ENCODE data around the gene B4GALT3. TPM values are rescaled to one million over a fixed set of nuclear protein-coding genes. Genes with fewer than 3 reads are reported as not detected.

The B4GALT3 gene
- total and polyA plus RNA-seq, 12 donors, result 21.9 to 38.8 (median 29.8) TPM

DNA sequence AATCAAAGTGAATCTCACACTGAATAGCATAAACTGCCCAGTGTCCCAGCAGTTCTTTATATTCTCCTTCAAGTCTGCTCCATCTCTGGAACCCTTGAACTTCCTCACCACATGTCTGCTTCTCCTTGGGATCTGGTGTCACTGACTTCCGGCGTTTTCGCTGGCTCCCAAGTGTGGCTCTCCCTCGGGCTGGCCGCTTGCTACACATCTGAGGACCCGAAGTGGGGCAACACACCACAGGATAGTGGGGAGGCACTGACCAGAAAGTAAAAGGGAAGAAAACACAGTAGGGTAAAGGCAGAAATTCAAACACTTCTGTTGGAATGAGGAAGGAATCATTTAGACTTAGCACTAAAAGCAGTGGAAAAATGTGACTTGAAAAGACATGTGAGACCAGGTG is 54.3 kb downstream of the B4GALT3 start:
- H3K4me1 ChIP-seq (replicated peaks in 1 of 2), result peaks cover 20 to 42% of the 10 kb centered on the region in 2 donors
- H3K27ac ChIP-seq, result no peak overlapping the region
- 79 to 88% (median 86%) methylated on average over 6 of the region's 6 CpGs for WGBS, 4 donors
- DNase-seq, result no peak
- intact Hi-C loops (cut with DNase I), result no loop called here
- no peak overlapping the region for H3K4me3 ChIP-seq
- no peaks in the 10 kb centered on the region for H3K9me3 ChIP-seq (replicated peaks in 1 of 3)
- peaks cover 0 to 66% of the 10 kb centered on the region in 2 donors for H3K36me3 ChIP-seq (replicated peaks in 1 of 2)
- no peak for TF ChIP-seq POLR2A (IDR thresholded peaks at IDR 0.05)
- TF ChIP-seq, protein P1, sequence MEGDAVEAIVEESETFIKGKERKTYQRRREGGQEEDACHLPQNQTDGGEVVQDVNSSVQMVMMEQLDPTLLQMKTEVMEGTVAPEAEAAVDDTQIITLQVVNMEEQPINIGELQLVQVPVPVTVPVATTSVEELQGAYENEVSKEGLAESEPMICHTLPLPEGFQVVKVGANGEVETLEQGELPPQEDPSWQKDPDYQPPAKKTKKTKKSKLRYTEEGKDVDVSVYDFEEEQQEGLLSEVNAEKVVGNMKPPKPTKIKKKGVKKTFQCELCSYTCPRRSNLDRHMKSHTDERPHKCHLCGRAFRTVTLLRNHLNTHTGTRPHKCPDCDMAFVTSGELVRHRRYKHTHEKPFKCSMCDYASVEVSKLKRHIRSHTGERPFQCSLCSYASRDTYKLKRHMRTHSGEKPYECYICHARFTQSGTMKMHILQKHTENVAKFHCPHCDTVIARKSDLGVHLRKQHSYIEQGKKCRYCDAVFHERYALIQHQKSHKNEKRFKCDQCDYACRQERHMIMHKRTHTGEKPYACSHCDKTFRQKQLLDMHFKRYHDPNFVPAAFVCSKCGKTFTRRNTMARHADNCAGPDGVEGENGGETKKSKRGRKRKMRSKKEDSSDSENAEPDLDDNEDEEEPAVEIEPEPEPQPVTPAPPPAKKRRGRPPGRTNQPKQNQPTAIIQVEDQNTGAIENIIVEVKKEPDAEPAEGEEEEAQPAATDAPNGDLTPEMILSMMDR (IDR thresholded peaks at IDR 0.05), result no peak
- no peaks in the 10 kb centered on the region for H3K27me3 ChIP-seq

DNA sequence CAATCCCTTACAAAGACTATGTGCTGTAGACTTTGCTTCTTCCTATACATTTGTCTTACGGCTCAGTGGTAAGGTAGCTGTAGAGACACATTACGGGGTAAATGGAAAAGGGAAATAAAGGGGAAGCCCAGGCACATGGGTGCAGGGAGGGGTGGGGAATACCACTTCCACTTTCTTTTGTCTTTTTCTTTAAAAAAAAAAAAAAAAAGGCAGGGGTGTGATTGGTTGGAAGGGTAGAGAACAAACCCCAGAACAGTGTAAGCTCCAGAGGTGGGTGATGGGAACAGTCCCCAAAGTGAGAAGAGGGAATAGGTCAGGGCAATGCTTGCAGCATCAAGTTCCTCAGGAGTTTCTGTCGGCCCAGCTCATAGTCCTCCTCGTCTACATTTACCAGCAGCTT is 55.5 kb downstream of the B4GALT3 start:
- Histone ChIP-seq H3K4me3 (no peak overlapping the region), H3K27me3 (no peaks in the 10 kb centered on the region), H3K36me3 (replicated peaks in 1 of 2) (peaks cover 0 to 61% of the 10 kb centered on the region in 2 donors), H3K27ac (no peak overlapping the region), H3K9me3 (replicated peaks in 1 of 3) (no peaks in the 10 kb centered on the region), H3K4me1 (replicated peaks in 1 of 2) (peaks cover 23 to 38% of the 10 kb centered on the region in 2 donors)
- TF ChIP-seq POLR2A (IDR thresholded peaks at IDR 0.05), result no peak
- TF ChIP-seq, protein P1 (IDR thresholded peaks at IDR 0.05), result no peak
- peak in 1 of 7 donors; percentile 22 for DNase-seq
- intact Hi-C loops (cut with DNase I), result no loop called here
- WGBS, 4 donors, result 70 to 83% (median 76%) methylated on average over 4 of the region's 4 CpGs

Small RNA genes within 50 kb of the gene (microRNA-seq; reads per million reads assigned to microRNA genes)
- gene MIR5187, result 0 to 2.3 (median 1.1) reads per million in 3 donors

Small RNA genes within 50 kb of the gene (small RNA-seq; reads per million reads assigned to genes)
- gene RF01225, result 0 reads per million in 2 donors

Other genes with a start within 250 kb of the B4GALT3 start
- 1 to 10 TPM in 2 of 9 donors, not detected in 7; 1.1 to 3.1 TPM for gene ITLN2, start 222.7 kb downstream of the B4GALT3 start, total RNA-seq
- under 1 TPM in 1 of 3 donors, not detected in 2; 0.32 TPM for gene ITLN2, start 222.7 kb downstream of the B4GALT3 start, polyA plus RNA-seq
- 10 to 100 TPM; 32.1 to 99.1 (median 60.6) TPM for gene F11R, start 156.4 kb downstream of the B4GALT3 start, total RNA-seq
- 10 to 100 TPM; 19.3 to 83.0 (median 22.9) TPM for gene F11R, start 156.4 kb downstream of the B4GALT3 start, polyA plus RNA-seq
- 100 to 1,000 TPM in 3 of 9 donors, 10 to 100 TPM in 6; 46.3 to 280 (median 86.7) TPM for gene TSTD1, start 138.5 kb downstream of the B4GALT3 start, total RNA-seq
- gene TSTD1, start 138.5 kb downstream of the B4GALT3 start, polyA plus RNA-seq, result 100 to 1,000 TPM in 2 of 3 donors, 10 to 100 TPM in 1; 57.8 to 153 (median 109) TPM
- 10 to 100 TPM; 41.3 to 82.9 (median 63.7) TPM for gene USF1, start 131.5 kb downstream of the B4GALT3 start, total RNA-seq
- 100 to 1,000 TPM in 2 of 3 donors, 10 to 100 TPM in 1; 48.0 to 153 (median 144) TPM for gene USF1, start 131.5 kb downstream of the B4GALT3 start, polyA plus RNA-seq
- 10 to 100 TPM in 5 of 9 donors, 1 to 10 TPM in 3, under 1 TPM in 1; 0.89 to 15.7 (median 10.1) TPM for gene ARHGAP30, start 107.6 kb downstream of the B4GALT3 start, total RNA-seq
- gene ARHGAP30, start 107.6 kb downstream of the B4GALT3 start, polyA plus RNA-seq, result 10 to 100 TPM in 1 of 3 donors, 1 to 10 TPM in 2; 3.7 to 17.5 (median 4.5) TPM
- under 1 TPM in 1 of 9 donors, not detected in 8; 0.06 TPM for gene NECTIN4, start 87.9 kb downstream of the B4GALT3 start, total RNA-seq
- gene NECTIN4, start 87.9 kb downstream of the B4GALT3 start, polyA plus RNA-seq, result under 1 TPM in 1 of 3 donors, not detected in 2; 0.10 TPM
- gene KLHDC9, start 79.1 kb downstream of the B4GALT3 start, total RNA-seq, result 10 to 100 TPM in 7 of 9 donors, 1 to 10 TPM in 2; 5.2 to 28.1 (median 19.4) TPM
- 10 to 100 TPM in 2 of 3 donors, 1 to 10 TPM in 1; 5.5 to 25.4 (median 24.4) TPM for gene KLHDC9, start 79.1 kb downstream of the B4GALT3 start, polyA plus RNA-seq
- 100 to 1,000 TPM in 1 of 9 donors, 10 to 100 TPM in 8; 33.6 to 103 (median 52.4) TPM for gene PFDN2, start 59.5 kb downstream of the B4GALT3 start, total RNA-seq
- 100 to 1,000 TPM in 2 of 3 donors, 10 to 100 TPM in 1; 85.9 to 452 (median 363) TPM for gene PFDN2, start 59.5 kb downstream of the B4GALT3 start, polyA plus RNA-seq
- 100 to 1,000 TPM in 6 of 9 donors, 10 to 100 TPM in 3; 77.1 to 122 (median 106) TPM for gene NIT1, start 59.4 kb downstream of the B4GALT3 start, total RNA-seq
- 100 to 1,000 TPM in 1 of 3 donors, 10 to 100 TPM in 2; 72.2 to 147 (median 88.6) TPM for gene NIT1, start 59.4 kb downstream of the B4GALT3 start, polyA plus RNA-seq
- 10 to 100 TPM; 22.0 to 38.2 (median 31.5) TPM for gene DEDD, start 44.8 kb downstream of the B4GALT3 start, total RNA-seq
- gene DEDD, start 44.8 kb downstream of the B4GALT3 start, polyA plus RNA-seq, result 10 to 100 TPM; 30.9 to 35.0 (median 33.1) TPM
- gene UFC1, start 23.5 kb downstream of the B4GALT3 start, total RNA-seq, result 100 to 1,000 TPM in 6 of 9 donors, 10 to 100 TPM in 3; 59.0 to 127 (median 106) TPM
- gene UFC1, start 23.5 kb downstream of the B4GALT3 start, polyA plus RNA-seq, result 100 to 1,000 TPM; 121 to 166 (median 126) TPM
- gene USP21, start 18.0 kb downstream of the B4GALT3 start, total RNA-seq, result 10 to 100 TPM; 12.0 to 44.0 (median 27.5) TPM
- 10 to 100 TPM; 19.3 to 44.9 (median 41.5) TPM for gene USP21, start 18.0 kb downstream of the B4GALT3 start, polyA plus RNA-seq
- gene PPOX, start 11.1 kb downstream of the B4GALT3 start, total RNA-seq, result 10 to 100 TPM; 19.4 to 56.2 (median 36.1) TPM
- gene PPOX, start 11.1 kb downstream of the B4GALT3 start, polyA plus RNA-seq, result 100 to 1,000 TPM in 2 of 3 donors, 10 to 100 TPM in 1; 13.2 to 268 (median 150) TPM
- 10 to 100 TPM in 6 of 9 donors, 1 to 10 TPM in 2, under 1 TPM in 1; 0.67 to 29.2 (median 10.3) TPM for gene ADAMTS4, start 21.5 kb upstream of the B4GALT3 start, total RNA-seq
- gene ADAMTS4, start 21.5 kb upstream of the B4GALT3 start, polyA plus RNA-seq, result 10 to 100 TPM in 1 of 3 donors, 1 to 10 TPM in 2; 1.7 to 16.1 (median 9.3) TPM
- gene NDUFS2, start 24.9 kb upstream of the B4GALT3 start, total RNA-seq, result 100 to 1,000 TPM; 133 to 305 (median 191) TPM
- 100 to 1,000 TPM in 1 of 3 donors, 10 to 100 TPM in 2; 78.3 to 175 (median 99.2) TPM for gene NDUFS2, start 24.9 kb upstream of the B4GALT3 start, polyA plus RNA-seq
- 100 to 1,000 TPM in 4 of 9 donors, 10 to 100 TPM in 4, 1 to 10 TPM in 1; 5.5 to 239 (median 79.4) TPM for gene FCER1G, start 37.8 kb upstream of the B4GALT3 start, total RNA-seq
- 100 to 1,000 TPM; 127 to 232 (median 180) TPM for gene FCER1G, start 37.8 kb upstream of the B4GALT3 start, polyA plus RNA-seq
- gene APOA2, start 46.1 kb upstream of the B4GALT3 start, total RNA-seq, result 1 to 10 TPM in 2 of 9 donors, under 1 TPM in 2, not detected in 5; 0.55 to 2.0 (median 1.0) TPM
- gene APOA2, start 46.1 kb upstream of the B4GALT3 start, polyA plus RNA-seq, result 1 to 10 TPM in 1 of 3 donors, not detected in 2; 4.1 TPM
- 10 to 100 TPM in 6 of 9 donors, 1 to 10 TPM in 3; 7.0 to 18.4 (median 12.1) TPM for gene TOMM40L, start 48.6 kb upstream of the B4GALT3 start, total RNA-seq
- gene TOMM40L, start 48.6 kb upstream of the B4GALT3 start, polyA plus RNA-seq, result 10 to 100 TPM in 2 of 3 donors, 1 to 10 TPM in 1; 7.2 to 13.2 (median 10.1) TPM
- under 1 TPM in 1 of 9 donors, not detected in 8; 0.50 TPM for gene NR1I3, start 60.7 kb upstream of the B4GALT3 start, total RNA-seq
- under 1 TPM in 1 of 3 donors, not detected in 2; 0.16 TPM for gene NR1I3, start 60.7 kb upstream of the B4GALT3 start, polyA plus RNA-seq
- gene PCP4L1, start 81.2 kb upstream of the B4GALT3 start, total RNA-seq, result under 1 TPM in 4 of 9 donors, not detected in 5; 0.11 to 0.39 (median 0.33) TPM
- under 1 TPM in 2 of 3 donors, not detected in 1; 0.13 to 0.27 TPM for gene PCP4L1, start 81.2 kb upstream of the B4GALT3 start, polyA plus RNA-seq
- 10 to 100 TPM in 1 of 9 donors, 1 to 10 TPM in 6, under 1 TPM in 2; 0.66 to 10.3 (median 3.1) TPM for gene MPZ, start 132.5 kb upstream of the B4GALT3 start, total RNA-seq
- gene MPZ, start 132.5 kb upstream of the B4GALT3 start, polyA plus RNA-seq, result 1 to 10 TPM; 4.1 to 9.5 (median 7.9) TPM
- gene SDHC, start 136.9 kb upstream of the B4GALT3 start, total RNA-seq, result 100 to 1,000 TPM in 7 of 9 donors, 10 to 100 TPM in 2; 45.0 to 434 (median 293) TPM
- gene SDHC, start 136.9 kb upstream of the B4GALT3 start, polyA plus RNA-seq, result 100 to 1,000 TPM in 1 of 3 donors, 10 to 100 TPM in 2; 57.8 to 404 (median 63.6) TPM
- under 1 TPM in 1 of 9 donors, not detected in 8; 0.28 TPM for gene CFAP126, start 190.4 kb upstream of the B4GALT3 start, total RNA-seq
- under 1 TPM in 1 of 3 donors, not detected in 2; 0.29 TPM for gene CFAP126, start 190.4 kb upstream of the B4GALT3 start, polyA plus RNA-seq